DND-41 (cell line): ENCODE results near the gene GIGYF1.

ENCODE experiments used
- EZH2 ChIP-seq: IDR thresholded peaks from 3 replicates; pipeline ENCODE4 v1.6.1; 2012; ENCODE audit warnings: borderline replicate concordance, low read depth, mild to moderate bottlenecking, moderate library complexity, low read length, inconsistent platforms; ENCODE audit not compliant: severe bottlenecking
- TF ChIP-seq, protein P1 (sequence below): IDR thresholded peaks from 2 replicates; pipeline ENCODE4 v1.5.1; 2012; ENCODE audit warnings: borderline replicate concordance, low read length, moderate library complexity, mild to moderate bottlenecking; ENCODE audit not compliant: poor library complexity, severe bottlenecking; ENCODE audit errors: extremely low read depth

DNA sequence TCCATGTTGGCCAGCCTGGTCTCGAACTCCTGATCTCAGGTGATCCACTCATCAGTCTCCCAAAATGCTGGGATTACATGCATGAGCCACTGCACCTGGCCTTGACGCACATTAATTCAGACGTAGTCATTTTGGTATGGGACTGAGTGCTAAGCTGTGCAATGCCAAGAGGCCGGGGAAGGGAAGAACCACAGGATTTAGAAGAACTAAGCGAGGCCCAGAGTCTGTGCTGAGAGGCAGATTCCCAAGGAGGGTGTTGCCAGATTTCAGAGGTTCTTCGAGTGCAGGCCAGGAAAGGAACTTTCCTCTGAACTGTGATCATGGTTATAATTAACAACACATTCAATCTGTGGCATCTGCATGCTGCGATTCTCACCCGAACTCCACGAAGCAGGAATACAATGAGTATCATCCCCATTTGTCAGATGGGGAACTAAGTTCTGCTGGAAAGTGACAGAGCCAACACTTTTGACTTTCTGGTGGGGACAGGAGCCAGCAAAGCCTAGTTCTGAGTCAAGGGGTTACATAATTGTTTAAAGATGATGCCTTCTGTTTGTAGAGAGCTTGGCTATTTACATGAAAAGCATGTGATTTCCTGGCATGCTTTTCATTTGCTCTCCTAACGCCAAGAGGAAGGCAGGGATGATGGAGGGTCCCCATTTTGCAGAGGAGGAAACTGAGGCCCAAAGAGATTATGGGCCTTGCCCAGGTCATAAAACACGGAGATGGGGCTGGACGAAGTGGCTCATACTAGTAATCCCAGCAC lies 33.1 kb upstream of the GIGYF1 start:
- TF ChIP-seq, protein P1, sequence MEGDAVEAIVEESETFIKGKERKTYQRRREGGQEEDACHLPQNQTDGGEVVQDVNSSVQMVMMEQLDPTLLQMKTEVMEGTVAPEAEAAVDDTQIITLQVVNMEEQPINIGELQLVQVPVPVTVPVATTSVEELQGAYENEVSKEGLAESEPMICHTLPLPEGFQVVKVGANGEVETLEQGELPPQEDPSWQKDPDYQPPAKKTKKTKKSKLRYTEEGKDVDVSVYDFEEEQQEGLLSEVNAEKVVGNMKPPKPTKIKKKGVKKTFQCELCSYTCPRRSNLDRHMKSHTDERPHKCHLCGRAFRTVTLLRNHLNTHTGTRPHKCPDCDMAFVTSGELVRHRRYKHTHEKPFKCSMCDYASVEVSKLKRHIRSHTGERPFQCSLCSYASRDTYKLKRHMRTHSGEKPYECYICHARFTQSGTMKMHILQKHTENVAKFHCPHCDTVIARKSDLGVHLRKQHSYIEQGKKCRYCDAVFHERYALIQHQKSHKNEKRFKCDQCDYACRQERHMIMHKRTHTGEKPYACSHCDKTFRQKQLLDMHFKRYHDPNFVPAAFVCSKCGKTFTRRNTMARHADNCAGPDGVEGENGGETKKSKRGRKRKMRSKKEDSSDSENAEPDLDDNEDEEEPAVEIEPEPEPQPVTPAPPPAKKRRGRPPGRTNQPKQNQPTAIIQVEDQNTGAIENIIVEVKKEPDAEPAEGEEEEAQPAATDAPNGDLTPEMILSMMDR = no peak
- TF ChIP-seq EZH2 = no peak
